GM19452 (cell line): ENCODE data around the gene AHDC1.
"Not testable (repeated sequence)": the region's sequence is repeated elsewhere in the genome, so short reads cannot be mapped to it uniquely, and the experiment has no call there.

Experiments
- ATAC-seq: cut with Tn5 transposase; IDR thresholded peaks from one replicate; pipeline ENCODE4 v1.9.1; 2021; ENCODE audit not compliant: unreplicated experiment

The AHDC1 gene

GRCh38 chr1:27603681-27604578 lies at the start of gene AHDC1:
AHDC1 (minus strand) TSS chr1:27604144; CDS start chr1:27552115, 52,029 bp downstream.
- no peak for ATAC-seq

- ATAC-seq = no peak
Measured at GRCh38 chr1:27652111-27652864, 48.3 kb upstream of the AHDC1 start.

DNA sequence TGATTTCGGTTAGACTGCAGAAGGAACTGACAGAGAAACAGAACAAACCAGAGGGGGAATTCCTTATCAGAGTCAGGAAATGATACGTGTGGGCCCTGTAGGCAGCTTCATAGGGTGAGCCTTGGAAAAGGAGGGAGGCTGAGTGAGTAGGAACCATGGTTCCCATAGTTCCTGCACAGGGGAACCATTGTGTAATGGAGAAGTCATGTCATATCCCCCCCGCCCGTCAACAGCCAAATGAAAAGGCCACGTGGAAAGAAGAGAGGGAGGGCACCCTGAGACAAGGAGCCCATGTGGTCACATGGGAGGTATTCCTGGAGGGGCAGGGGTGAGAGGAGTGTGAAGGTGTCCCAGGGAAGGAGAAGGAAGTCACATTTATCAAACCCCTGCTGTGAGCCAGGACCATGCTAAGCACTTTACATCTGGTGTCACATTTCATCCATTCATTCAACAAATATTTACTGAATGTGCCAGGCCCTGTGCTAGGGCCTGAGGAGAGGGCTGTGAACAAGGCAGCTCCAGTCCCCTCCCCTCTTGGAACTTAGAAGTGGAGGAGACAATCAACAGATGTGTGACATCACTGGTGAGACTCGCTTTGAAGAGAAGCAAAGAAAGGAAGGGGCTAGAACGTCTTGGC lies 46.7 kb upstream of the AHDC1 start:
- ATAC-seq = no peak

DNA sequence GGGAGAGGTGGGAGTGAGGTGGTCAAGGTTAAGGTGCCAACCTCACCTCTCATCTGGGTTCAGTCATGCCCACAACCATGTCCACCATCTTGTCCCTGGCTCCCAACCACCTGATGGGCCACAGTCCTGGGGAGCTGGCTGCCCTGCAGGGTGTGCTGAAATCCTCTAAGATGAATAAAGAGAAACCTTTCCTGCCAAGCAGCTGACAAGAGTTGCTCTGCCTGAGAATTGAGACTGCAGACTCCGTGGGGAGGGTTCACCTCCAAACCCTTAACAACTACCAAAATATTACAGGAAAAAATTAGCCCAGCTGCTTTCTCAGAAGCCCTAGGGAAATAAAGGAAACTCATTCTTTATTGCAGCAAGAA lies 46.2 kb upstream of the AHDC1 start:
- ATAC-seq = no peak

- ATAC-seq = no peak
Measured at GRCh38 chr1:27649306-27649635, 45.3 kb upstream of the AHDC1 start.

GRCh38 chr1:27648602-27649305 lies 44.8 kb upstream of the AHDC1 start:
- no peak for ATAC-seq

DNA sequence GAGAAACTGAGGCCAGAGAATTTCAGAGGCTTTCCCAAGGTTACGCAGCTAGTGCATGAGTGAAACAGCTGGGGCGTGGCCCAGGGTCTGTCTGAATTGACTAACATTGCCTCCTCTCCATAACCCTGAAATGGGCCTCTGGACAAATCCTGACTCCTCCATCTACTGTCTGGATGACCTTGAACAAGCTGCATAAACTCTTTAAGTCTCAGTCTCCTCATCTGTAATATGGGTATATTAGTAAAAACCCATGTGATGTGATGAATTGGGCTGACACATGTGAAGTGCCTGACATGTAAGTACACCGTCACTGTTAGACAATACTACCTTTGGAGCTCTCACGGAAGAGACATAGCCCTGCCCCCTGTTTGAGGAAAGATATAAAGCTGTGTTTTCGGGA lies 43.4 kb upstream of the AHDC1 start:
- ATAC-seq = no peak

GRCh38 chr1:27646676-27647075 lies 42.7 kb upstream of the AHDC1 start:
- no peak for ATAC-seq

DNA sequence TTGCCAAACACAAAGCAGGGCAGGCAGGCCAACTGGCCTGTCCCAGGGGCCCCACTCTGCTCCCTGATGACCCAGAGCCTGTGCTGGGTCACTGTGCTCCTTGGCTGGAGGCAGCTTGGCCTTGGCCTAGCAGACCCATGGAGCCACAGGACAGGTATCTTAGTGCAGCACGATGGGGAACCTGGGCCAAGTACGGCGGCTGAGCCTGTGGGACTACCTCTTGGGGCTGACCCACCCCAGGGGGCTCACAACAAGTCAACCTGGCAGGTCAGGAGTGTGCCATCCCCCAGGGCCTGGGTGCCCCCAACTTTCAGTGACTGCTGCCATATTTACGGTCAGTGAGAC lies 41.1 kb upstream of the AHDC1 start:
- no peak for ATAC-seq

- no peak for ATAC-seq
Measured at GRCh38 chr1:27644369-27645070, 40.6 kb upstream of the AHDC1 start.

DNA sequence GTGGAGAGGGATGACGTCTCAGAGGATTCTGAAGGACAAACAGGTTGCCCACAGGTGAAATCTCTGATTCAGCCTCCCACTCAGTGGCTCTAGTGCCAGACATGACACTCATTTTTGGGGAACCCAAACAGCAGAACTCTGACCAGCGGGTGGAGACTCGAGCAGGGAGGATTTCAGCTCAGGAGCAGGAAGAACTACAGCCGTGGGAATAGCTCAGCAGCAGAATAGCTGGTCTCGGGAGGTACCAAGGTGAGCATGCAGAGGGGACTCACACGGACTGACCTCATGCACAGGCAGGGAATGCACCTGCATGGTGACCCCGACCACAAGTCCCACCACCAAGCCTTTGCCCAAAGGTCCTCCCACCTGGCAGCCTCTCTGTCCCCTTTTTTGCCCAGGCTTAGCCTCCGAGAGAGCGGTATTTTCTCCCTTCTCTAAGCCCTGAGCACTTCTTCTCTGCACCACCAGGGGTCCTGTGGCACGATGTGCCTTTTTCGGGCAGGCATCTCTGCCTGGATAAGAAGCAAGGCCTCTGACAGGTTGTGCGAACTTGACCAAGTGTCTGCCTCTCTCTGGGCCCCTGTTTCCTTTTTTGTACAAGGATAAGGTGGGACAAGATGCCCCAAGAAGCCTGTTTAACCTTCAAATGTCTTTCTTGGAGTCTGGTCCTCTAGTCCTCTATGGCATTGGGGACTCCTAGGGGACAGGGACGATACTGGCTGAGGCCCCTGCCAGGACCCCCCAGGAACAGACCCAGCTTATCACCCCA lies 39.8 kb upstream of the AHDC1 start:
- ATAC-seq = no peak

DNA sequence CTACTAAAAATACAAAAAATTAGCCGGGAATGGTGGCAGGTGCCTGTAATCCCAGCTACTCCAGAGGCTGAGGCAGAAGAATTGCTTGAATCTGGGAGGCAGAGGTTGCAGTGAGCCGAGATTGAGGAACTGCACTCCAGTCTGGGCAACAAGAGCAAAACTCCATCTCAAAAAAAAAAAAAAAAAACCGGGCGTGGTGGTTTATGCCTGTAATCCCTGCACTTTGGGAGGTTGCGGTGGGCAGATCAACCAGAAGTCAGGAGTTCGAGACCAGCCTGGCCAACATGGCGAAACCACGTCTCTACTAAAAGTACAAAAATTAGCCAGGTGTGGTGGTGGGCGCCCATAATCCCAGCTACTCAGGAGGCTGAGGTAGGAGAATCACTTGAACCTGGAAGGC lies 36.6 kb upstream of the AHDC1 start:
- not testable (repeated sequence) for ATAC-seq

- ATAC-seq = no peak
Measured at GRCh38 chr1:27638805-27639204, 34.9 kb upstream of the AHDC1 start.

- no peak for ATAC-seq
Measured at GRCh38 chr1:27638047-27638734, 34.2 kb upstream of the AHDC1 start.

- ATAC-seq = no peak
Measured at GRCh38 chr1:27635396-27636142, 31.6 kb upstream of the AHDC1 start.

DNA sequence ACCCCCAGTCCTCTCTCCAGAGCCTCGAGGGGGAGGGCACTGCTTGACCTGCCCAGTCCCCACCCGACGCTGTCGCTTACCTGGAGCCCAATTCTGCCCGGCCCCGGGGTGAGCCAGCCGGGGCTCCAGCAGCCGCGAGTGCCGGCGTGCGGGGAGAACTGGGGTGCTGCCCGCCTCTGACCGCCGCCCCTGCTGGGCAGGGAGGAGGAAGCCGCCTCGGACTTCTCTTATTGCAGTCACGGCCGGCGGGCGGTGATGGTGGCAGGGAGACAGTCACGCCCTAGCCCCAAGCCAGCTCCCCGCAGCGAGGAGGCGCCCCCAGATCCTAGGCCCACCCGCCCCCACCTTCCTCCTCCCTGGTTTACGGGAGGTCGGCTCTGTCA lies 31.0 kb upstream of the AHDC1 start, which contains the start of gene FGR:
TSS of gene FGR (minus strand) at position 201 of the 383 bp plus-strand sequence. CDS start 11,269 bp downstream, outside the sequence.
- ATAC-seq = no peak

DNA sequence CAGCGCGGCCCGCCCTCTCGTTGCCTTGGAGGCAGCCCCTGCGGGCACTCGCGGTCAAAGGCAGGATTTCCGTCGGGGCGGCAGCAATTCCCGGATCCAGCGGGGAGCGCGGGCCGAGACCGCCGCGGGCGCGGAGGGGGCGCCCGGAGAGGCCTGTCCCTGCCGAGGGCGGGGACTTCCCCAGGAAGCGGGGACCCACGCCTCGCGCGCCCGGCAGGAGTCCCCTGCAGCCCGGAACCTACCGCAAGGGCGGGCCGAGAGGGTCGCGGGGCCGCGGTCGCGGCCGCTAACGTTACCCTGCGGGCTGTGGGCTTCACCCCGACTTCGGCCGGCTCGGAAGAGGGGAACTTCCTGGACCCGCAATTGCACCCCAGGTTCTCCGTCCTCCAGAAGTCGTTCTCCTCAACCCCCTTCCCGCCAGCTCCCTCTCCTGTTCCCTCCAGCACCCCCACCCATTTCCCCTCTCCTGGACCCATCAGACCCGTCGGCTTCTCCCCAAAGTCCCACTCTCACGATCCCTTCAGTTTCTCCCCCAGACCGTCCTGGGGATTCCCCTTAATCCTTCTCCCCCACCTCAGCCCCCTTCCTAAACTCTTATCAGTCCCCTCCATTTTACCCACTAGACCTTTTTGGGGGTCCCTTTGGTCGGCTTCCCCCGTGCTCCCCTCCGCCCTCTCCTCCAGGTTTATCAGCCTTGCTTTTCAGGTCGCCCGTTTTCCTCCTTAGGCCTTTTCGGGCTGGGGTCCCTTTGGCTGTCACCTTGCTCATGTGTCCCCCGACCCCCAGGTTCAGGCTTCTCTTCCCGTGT lies 30.4 kb upstream of the AHDC1 start:
- no peak for ATAC-seq
